ENCODE data around the gene MYDGF.
A peak's percentile ranks its signal among the peaks of the same experiment; 100 is the strongest.
"Not testable (repeated sequence)": the region's sequence is repeated elsewhere in the genome, so short reads cannot be mapped to it uniquely, and the experiment has no call there.

The MYDGF gene

DNA sequence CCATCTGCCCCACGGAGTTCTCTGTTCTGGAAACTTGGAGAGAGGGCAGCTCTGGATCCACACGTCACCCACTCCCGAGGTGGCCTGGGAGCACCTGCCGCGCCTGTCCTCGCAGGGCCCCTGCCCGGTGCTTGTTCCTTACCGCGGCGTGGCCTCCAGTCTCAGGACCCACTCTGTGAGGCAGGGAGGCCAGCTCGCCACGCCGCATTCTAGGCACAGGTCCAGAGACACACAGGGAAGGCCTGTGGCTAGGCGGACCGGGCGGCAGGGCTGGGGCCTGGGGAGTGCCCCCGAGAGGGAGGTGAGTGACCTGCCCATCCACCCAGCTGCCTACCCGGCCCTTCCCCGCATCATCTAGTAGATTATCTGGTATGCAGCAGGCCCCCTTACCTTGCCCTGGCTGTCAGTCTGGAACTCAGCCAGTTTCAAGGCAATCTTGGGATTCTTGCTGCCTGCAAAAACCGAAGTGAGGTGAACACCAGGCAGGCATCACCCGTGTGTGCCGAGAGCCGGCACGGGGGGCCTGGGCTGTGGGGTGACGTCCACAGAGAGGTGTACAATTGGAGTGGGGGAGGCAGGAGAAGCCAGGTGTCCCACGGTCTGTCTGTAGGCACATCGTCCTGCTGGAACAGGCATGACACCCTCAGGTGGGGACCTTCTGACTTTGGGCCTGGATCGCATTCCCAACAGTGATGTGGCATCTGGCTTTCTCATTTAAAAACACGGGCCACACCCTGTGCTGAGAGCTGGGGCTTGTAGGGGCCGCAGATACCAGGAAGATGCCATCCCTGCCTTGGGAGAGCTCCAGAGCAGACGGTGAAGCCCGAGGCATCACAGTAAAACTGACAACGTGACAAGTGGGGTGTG, 29.9 kb upstream of the MYDGF start:
- DNase-seq, result no peak

DNA sequence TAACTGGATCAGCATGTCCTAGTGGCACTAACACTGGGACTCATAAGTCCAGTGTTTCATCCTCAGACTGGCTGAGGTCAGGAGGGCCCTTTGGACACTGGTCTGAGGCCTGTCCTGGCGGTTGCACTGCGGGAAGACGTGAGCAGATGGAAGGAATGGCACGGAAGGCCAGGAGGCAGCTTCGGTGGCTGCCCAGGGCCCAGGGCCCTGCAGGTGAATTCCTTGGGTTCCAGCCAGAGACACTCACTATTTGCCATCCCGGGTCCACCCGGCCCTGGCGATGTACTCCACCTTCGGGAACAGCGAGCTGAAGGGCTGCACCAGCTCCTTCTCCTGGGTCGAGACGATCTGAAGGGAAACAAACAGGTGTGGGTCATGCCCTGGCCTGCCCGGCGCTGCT, 27.2 kb upstream of the MYDGF start:
- DNase-seq, result no peak

DNA sequence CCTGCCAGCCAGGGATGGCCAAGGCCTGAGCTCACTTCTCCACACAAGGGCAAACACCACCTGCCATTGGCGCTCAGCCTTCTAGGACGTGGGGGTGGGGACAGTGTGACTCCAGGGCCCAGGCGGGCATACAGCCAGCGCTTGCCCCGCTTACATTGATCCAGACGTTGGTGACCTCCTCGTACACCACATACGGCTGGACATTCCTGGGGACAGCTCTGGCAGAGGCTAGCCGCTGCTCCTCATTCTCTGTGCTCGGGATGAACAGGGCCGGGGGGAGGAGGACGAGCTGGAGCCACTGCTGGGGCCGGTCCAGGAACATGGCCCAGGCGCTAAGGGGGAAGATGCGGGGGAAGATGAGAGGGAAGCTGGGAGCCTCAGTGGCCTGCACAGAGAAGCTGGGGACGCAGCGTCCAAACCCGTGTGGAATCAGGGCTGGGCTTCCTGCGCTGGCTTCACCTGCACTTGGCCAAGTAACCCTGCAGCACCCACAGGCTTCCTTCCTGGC, 25.1 kb upstream of the MYDGF start:
- DNase-seq, result no peak

DNA sequence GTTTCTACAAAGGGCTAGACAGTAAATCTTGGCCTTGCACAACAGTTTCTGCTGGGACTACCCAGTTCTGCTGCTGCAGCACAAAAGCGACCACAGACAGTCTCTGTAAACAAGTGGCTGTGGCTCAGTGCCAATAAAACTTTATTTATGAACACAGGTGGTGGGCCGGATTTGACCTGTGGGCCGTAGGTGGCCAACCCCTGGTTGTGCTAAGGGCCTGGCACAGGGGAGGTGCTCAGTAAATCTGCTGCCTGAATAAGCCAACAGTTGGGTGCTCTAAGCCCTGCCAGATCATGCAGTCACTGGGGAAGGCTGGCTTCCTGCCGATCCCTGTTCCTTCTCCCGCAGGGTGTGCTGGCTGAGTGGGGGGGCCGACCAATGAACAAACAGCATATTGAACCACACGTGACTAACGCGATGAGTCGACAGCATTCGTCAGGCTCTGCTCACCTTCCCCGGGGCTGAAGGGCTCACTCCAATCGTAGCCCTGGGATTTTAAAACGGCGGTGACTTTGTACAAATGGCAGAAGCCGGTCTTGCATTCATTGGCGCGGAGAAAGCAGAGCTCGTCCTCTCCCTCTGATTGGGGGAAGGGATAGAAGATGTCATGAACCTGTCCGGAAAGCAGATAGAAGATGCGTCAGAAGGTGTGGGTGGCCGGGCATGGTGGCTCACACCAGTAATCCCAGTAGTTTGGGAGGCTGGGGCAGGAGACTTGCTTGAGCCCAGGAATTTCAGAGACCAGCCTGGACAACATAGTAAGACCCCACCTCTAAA, 24.3 kb upstream of the MYDGF start:
- no peak for DNase-seq

GRCh38 chr19:4693471-4694121, 23.5 kb upstream of the MYDGF start:
- DNase-seq, result no peak

- DNase-seq, result no peak
Observed at GRCh38 chr19:4693078-4693350, 22.9 kb upstream of the MYDGF start.

DNA sequence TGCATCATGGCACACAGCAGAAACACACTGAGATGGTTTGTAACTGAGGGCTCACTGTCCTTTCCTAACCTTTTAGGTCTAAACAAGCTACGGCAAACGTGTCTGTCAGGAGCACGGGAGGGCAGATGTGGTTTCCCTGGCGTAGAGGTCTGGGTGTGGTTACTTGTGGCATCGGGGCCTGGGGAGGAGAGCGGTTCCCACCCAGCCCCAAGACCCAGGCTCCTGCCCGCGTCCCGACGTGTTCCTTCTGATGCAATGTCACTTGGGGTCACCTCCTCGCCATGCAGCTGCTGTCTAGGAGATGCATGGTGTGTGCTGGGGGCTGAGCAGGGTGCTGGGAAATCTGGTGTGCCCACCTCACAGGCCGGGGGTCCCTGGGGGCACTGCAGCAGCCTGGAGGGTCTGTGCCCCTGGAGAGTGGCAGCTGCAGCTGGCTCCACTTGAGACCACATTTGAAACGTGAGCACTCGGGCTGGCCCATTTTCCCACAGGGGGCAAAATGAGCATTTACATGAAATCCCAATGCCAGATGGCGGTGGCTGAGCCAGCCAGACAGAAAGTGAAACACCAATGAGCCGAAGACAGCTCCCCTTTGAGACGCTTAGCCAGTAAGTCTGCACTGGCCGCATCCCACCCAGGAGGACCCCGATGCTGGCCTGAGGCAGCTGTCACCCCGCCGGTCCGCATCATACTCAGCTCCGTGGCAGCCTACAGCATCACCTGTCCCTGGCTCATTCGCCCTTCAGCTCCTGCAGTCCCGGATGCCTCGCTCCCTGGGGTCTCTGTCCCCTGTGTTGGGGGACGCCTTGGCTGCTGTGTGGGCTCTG, 22.3 kb upstream of the MYDGF start:
- DNase-seq, result no peak

GRCh38 chr19:4691373-4691772, 21.2 kb upstream of the MYDGF start:
- DNase-seq, result no peak

- DNase-seq, result no peak
Observed at GRCh38 chr19:4690361-4690760, 20.2 kb upstream of the MYDGF start.

GRCh38 chr19:4689403-4689802, 19.3 kb upstream of the MYDGF start:
- no peak for DNase-seq

DNA sequence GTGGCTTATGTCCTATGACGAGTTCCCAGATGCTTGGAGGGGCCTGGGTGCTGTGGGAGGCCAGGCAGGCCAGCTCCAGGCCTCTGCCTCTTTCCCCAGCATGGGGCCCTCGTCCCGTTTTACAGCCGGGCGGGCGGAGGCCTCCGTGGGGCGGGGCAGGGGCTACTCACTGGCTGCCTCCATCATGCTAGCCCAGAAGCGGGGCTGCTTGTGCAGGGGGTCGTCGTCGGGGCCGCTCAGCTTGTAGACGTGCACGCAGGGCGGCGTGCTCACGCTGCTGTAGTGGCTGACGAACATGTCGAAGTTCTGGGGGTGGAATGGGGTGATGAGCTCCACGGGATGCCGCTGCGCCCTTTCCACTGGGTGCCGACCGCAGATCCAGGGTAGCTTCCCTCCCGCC, 18.4 kb upstream of the MYDGF start:
- no peak for DNase-seq

GRCh38 chr19:4687396-4687795, 17.3 kb upstream of the MYDGF start:
- no peak for DNase-seq

DNA sequence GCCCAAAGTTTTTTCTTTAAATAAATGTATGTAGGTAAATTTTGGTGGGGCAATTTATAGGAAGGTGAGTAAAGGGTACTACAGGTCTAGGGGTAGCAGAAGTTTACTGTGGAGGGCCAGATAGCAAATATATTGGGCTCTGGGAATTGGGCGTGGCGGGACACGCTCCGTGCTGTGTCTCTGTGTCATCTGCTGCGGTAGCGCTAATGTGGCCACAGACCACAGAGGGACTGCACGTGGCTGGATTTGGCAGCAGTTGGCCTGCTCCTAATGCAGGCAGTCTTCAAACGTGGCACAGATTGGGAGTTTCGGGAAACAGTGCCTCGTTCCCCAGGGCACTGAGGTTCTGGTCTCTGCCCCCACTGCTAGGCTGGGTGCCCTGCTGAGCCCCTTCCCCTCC, 16.6 kb upstream of the MYDGF start:
- DNase-seq, result no peak

GRCh38 chr19:4684312-4685095, 14.4 kb upstream of the MYDGF start:
- no peak for DNase-seq

- DNase-seq, result no peak
Observed at GRCh38 chr19:4682417-4683200, 12.5 kb upstream of the MYDGF start.

DNA sequence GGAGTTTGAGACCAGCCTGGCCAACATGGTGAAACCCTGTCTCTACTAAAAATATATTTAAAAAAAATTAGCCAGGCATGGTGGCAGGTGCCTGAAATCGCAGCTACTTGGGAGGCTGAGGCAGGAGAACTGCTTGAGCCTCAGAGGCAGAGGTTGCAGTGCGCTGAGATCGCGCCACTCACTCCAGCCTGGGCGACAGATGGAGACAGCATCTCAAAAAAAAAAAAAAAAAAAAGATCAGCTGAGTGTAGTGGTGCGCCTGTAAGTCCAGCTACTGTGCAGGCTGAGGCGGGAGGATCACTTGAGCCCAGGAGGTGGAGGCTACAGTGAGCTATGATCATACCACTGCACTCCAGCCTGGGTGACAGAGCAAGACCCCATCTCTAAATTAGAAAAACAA, 9.9 kb upstream of the MYDGF start:
- not testable (repeated sequence) for DNase-seq

GRCh38 chr19:4678881-4679790, 9.0 kb upstream of the MYDGF start:
- no peak for DNase-seq

DNA sequence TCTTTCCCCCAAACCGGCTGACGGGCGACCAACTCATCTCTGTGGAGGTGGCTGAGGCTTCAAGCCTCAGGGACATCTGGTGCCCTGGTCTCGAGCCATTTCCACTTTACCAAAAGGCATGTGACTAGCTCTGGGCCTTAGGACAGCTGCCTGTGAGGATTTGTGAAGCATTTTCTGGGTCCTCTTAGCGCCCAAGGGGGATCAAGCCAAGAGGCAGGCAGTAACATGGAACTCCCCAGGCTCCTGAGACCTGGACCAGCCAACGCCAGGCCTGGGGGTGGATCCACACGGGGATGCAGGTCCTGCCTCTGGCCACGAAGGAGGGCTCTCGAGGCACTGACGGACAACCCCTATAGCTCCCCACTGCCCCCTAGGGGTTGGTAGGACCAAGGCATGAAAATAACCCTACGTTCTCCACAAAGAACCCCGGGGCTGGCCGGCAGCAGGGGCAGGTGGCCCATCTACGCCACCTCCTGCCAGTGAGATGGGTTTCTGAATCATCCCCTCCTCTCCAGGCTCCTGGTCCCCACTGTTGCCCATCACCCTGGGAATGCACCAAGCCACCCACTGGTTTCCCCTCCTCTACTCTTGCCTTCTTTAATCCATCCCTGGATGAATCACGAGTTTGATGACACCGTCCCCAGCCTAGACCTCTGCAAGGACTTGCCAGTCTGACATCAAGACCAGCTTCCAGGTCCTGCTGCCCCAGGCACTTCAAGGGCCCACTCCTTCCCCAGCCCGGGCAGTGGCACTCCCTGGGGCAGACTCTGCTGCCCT, 7.0 kb upstream of the MYDGF start:
- DNase-seq, result peak; percentile 27

- no peak for DNase-seq
Observed at GRCh38 chr19:4675346-4675745, 5.2 kb upstream of the MYDGF start.
